K562 (cell line): ENCODE data around the gene ATP5MC3. TPM values are rescaled to one million over a fixed set of nuclear protein-coding genes. Genes with fewer than 3 reads are reported as not detected.

Experiments used
- ATF7 ChIP-seq: fragments of 450-650 bp; IDR thresholded peaks from 2 replicates; pipeline ENCODE4 v1.7.1; 2014; ENCODE audit warnings: mild to moderate bottlenecking, moderate library complexity
- CBX1 ChIP-seq: sonication (generic); IDR thresholded peaks from 2 replicates; pipeline ENCODE4 v1.6.1; 2016; ENCODE audit warnings: antibody characterized with exemption, low read depth, mild to moderate bottlenecking
- CTBP1 ChIP-seq: fragments of 450-650 bp; IDR thresholded peaks from 2 replicates; pipeline ENCODE4 v1.6.1; 2016; ENCODE audit warnings: borderline replicate concordance
- E2F8 ChIP-seq: fragments of 450-650 bp; IDR thresholded peaks from 2 replicates; pipeline ENCODE4 v1.7.1; 2018; ENCODE audit warnings: mild to moderate bottlenecking, low read depth; ENCODE audit not compliant: partially characterized antibody
- E4F1 ChIP-seq: fragments of 250-450 bp; sonication (Bioruptor Pico); IDR thresholded peaks from 2 replicates; pipeline ENCODE4 v1.5.0; 2021; ENCODE audit warnings: mild to moderate bottlenecking, borderline replicate concordance
- FOXK2 ChIP-seq, 2 experiments: fragments of 450-650 bp; IDR thresholded peaks in 1 of 2; conservative IDR thresholded peaks in 1 of 2; 2 replicates each; pipeline ENCODE4 v1.6.1; 2016; ENCODE audit warnings: low read depth in 2 of 2, mild to moderate bottlenecking in 1 of 2
- KLF16 ChIP-seq: IDR thresholded peaks from 2 replicates; pipeline ENCODE4 v1.6.1; 2016; ENCODE audit warnings: antibody characterized with exemption
- LARP7 ChIP-seq: fragments of 450-650 bp; IDR thresholded peaks from 2 replicates; pipeline ENCODE4 v1.6.1; 2016
- MAZ ChIP-seq, 2 experiments: fragments of 450-650 bp in 1 of 2; sonication (generic) in 1 of 2; formaldehyde crosslinking; IDR thresholded peaks in 1 of 2; conservative IDR thresholded peaks in 1 of 2; 2 replicates each; pipeline versions ENCODE4 v1.4.0 to v1.5.0; 2020; ENCODE audit warnings: mild to moderate bottlenecking in 1 of 2, missing genetic modification reagents in 1 of 2
- NFYB ChIP-seq: IDR thresholded peaks from 2 replicates; pipeline ENCODE4 v1.6.1; 2011; ENCODE audit warnings: mild to moderate bottlenecking, moderate library complexity; ENCODE audit not compliant: insufficient read length; ENCODE audit errors: extremely low read depth
- NKRF ChIP-seq: fragments of 450-650 bp; IDR thresholded peaks from 2 replicates; pipeline ENCODE4 v1.6.1; 2016; ENCODE audit warnings: borderline replicate concordance
- NR4A1 ChIP-seq, 2 experiments: fragments of 250-450 bp in 1 of 2; fragments of 450-650 bp in 1 of 2; sonication (Bioruptor Pico) in 1 of 2; IDR thresholded peaks; 2 replicates each; pipeline versions ENCODE4 v1.4.0 to v1.6.1; 2016 to 2020; ENCODE audit warnings: mild to moderate bottlenecking in 2 of 2, missing compliant biosample characterization in 1 of 2, missing genetic modification characterization in 1 of 2, moderate library complexity in 1 of 2
- POLR2A ChIP-seq: fragments of 450-650 bp; conservative IDR thresholded peaks from 2 replicates; pipeline ENCODE4 v1.6.1; 2016
- TAF7 ChIP-seq: fragments of 450-650 bp; IDR thresholded peaks from 2 replicates; pipeline ENCODE4 v1.6.1; 2016; ENCODE audit warnings: missing genetic modification characterization, missing compliant biosample characterization
- TCF15 ChIP-seq: fragments of 250-450 bp; sonication (Bioruptor Pico); IDR thresholded peaks from 2 replicates; pipeline ENCODE4 v1.8.0; 2022; ENCODE audit warnings: moderate library complexity, mild to moderate bottlenecking, inconsistent platforms
- USF2 ChIP-seq: sonication (generic); formaldehyde crosslinking; IDR thresholded peaks from 2 replicates; pipeline ENCODE4 v1.5.0; 2020; ENCODE audit warnings: missing genetic modification reagents
- ZBTB26 ChIP-seq: fragments of 450-650 bp; formaldehyde crosslinking; IDR thresholded peaks from 2 replicates; pipeline ENCODE4 v1.4.0; 2022; ENCODE audit warnings: missing genetic modification characterization
- ZNF23 ChIP-seq: fragments of 250-450 bp; sonication (Bioruptor Pico); IDR thresholded peaks from 2 replicates; pipeline ENCODE4 v1.4.0; 2020; ENCODE audit warnings: mild to moderate bottlenecking
- ZNF780A ChIP-seq: fragments of 250-450 bp; sonication (Bioruptor Pico); IDR thresholded peaks from 2 replicates; pipeline ENCODE4 v1.5.0; 2021; ENCODE audit warnings: mild to moderate bottlenecking
- polyA plus RNA-seq, 8 experiments: library from polyadenylated mRNA; depleted of rRNA in 4 of 8; stranded (reverse) in 5 of 8; unstranded in 3 of 8; fragments of >200 nt; fragmentation: Nextera tagmentation in 2 of 8; fragmentation: Illumina TruSeq in 1 of 8; extraction: Ambion mirVana in 2 of 8; extraction: Trizol in 1 of 8; gene quantifications; 2 replicates each; pipeline versions ENCODE4 v1.2.1 to v1.2.3, GENCODE V29; 2011 to 2014; ENCODE audit warnings: inconsistent platforms in 1 of 8, missing spikeins in 1 of 8
- total RNA-seq, 7 experiments: library from RNA; depleted of rRNA in 6 of 7; stranded (reverse); fragments of >200 nt in 6 of 7; fragmentation: Illumina TruSeq in 2 of 7; extraction: Trizol in 2 of 7; gene quantifications; 2 replicates each; pipeline versions ENCODE4 v1.2.1 to v1.2.3, GENCODE V29; 2011 to 2021; ENCODE audit warnings: low replicate concordance in 1 of 7

Gene ATP5MC3
- total and polyA plus RNA-seq, 9 of the 15 experiments (the other 6 are each of a cell fraction or from before 2014, with no cell fraction given), result 423 to 2,565 (median 1,012) TPM

GRCh38 chr2:175168564-175168945 lies 13.0 kb downstream of the ATP5MC3 start (continued):
- peak; percentile 23 for TF ChIP-seq E2F8
- TF ChIP-seq LARP7, result 0 out of 2 replicates have a peak, but pooled peaks have one; percentile 40
- peak; percentile 49 for TF ChIP-seq TAF7 (tag)
- peak; percentile 16 for TF ChIP-seq CTBP1
- no peak for TF ChIP-seq NFYB
- TF ChIP-seq ATF7, result peak; percentile 5; the same call in 1 of the 2 replicates
- 0 out of 2 replicates have a peak, but pooled peaks have one; percentile 4 for TF ChIP-seq KLF16
- TF ChIP-seq FOXK2 (conservative IDR thresholded peaks at IDR 0.05 in 1 of 2, IDR thresholded peaks at IDR 0.05 in 1 of 2; ENCODE audit: low read depth in 2 of 2), result no peak
- TF ChIP-seq TCF15 (CRISPR knock-in tag), result no peak
- TF ChIP-seq ZNF23 (CRISPR knock-in tag), result 0 out of 2 replicates have a peak, but pooled peaks have one; percentile 30
- no peak for TF ChIP-seq E4F1
- 0 out of 2 replicates have a peak, but pooled peaks have one; percentile 42 for TF ChIP-seq NR4A1 (CRISPR knock-in tag; IDR thresholded peaks at IDR 0.05)
- no peak for TF ChIP-seq NR4A1 (tag; IDR thresholded peaks at IDR 0.05)
- TF ChIP-seq CBX1, result 0 out of 2 replicates have a peak, but pooled peaks have one; percentile 44
- TF ChIP-seq NKRF, result peak; percentile 57; the same call in 1 of the 2 replicates
- peak; percentile 75; the same call in 1 of the 2 replicates for TF ChIP-seq ZBTB26 (CRISPR knock-in tag)
- no peak for TF ChIP-seq USF2 (CRISPR knock-in tag)
- peak in 1 of 2 experiments; percentile 9; a peak in 1 of 4 replicates for TF ChIP-seq MAZ (CRISPR knock-in tag; conservative IDR thresholded peaks at IDR 0.05 in 1 of 2, IDR thresholded peaks at IDR 0.05 in 1 of 2)
- no peak for TF ChIP-seq ZNF780A (CRISPR knock-in tag)
- peak; percentile 87 for TF ChIP-seq POLR2A
